SK-N-SH treated with all-trans-retinoic acid at 6 μM for 48 hours (cell line): ENCODE measurements around the gene GDAP1L1.

ENCODE experiments used
- ATAC-seq: fragments of 200-7000 bp; cut with Tn5 transposase; 3 replicates; pipeline ENCODE4 v1.9.1; 2020; ENCODE audit warnings: mild to moderate bottlenecking, moderate library complexity
- ARNTL ChIP-seq: fragments of 450-650 bp; formaldehyde crosslinking; IDR thresholded peaks from 2 replicates; pipeline ENCODE4 v1.5.0; 2020; ENCODE audit warnings: low read depth, mild to moderate bottlenecking, moderate library complexity, borderline replicate concordance
- CREB5 ChIP-seq: fragments of 250-450 bp; sonication (Bioruptor Pico); IDR thresholded peaks from 2 replicates; pipeline ENCODE4 v1.5.1; 2020; ENCODE audit warnings: low read depth, mild to moderate bottlenecking, moderate library complexity
- CSDC2 ChIP-seq: fragments of 250-450 bp; sonication (Bioruptor Pico); IDR thresholded peaks from 2 replicates; pipeline ENCODE4 v1.5.0; 2020; ENCODE audit warnings: mild to moderate bottlenecking, moderate library complexity
- CSRNP3 ChIP-seq: fragments of 250-450 bp; sonication (Bioruptor Pico); IDR thresholded peaks from 2 replicates; pipeline ENCODE4 v1.5.1; 2021; ENCODE audit warnings: mild to moderate bottlenecking, moderate library complexity
- ESRRG ChIP-seq: fragments of 250-450 bp; sonication (Bioruptor Pico); IDR thresholded peaks from 2 replicates; pipeline ENCODE4 v1.6.1; 2021; ENCODE audit warnings: mild to moderate bottlenecking
- GLIS3 ChIP-seq: fragments of 250-450 bp; sonication (Bioruptor Pico); IDR thresholded peaks from 2 replicates; pipeline ENCODE4 v1.5.0; 2020; ENCODE audit warnings: mild to moderate bottlenecking, moderate library complexity
- ISL1 ChIP-seq: fragments of 250-450 bp; sonication (Bioruptor Pico); IDR thresholded peaks from 2 replicates; pipeline ENCODE4 v2.1.2; 2022; ENCODE audit warnings: mild to moderate bottlenecking, moderate library complexity
- OSR1 ChIP-seq: fragments of 250-450 bp; sonication (Bioruptor Pico); IDR thresholded peaks from 2 replicates; pipeline ENCODE4 v1.8.0; 2022; ENCODE audit warnings: moderate library complexity, mild to moderate bottlenecking, inconsistent platforms
- PATZ1 ChIP-seq: fragments of 250-450 bp; sonication (Bioruptor Pico); IDR thresholded peaks from 2 replicates; pipeline ENCODE4 v1.8.0; 2020; ENCODE audit warnings: mild to moderate bottlenecking, moderate library complexity, borderline replicate concordance
- POU6F1 ChIP-seq: fragments of 250-450 bp; sonication (Bioruptor Pico); IDR thresholded peaks from 2 replicates; pipeline ENCODE4 v1.8.0; 2021; ENCODE audit warnings: low read depth, mild to moderate bottlenecking, moderate library complexity, borderline replicate concordance
- PPARA ChIP-seq: fragments of 250-450 bp; sonication (Bioruptor Pico); IDR thresholded peaks from 2 replicates; pipeline ENCODE4 v1.5.0; 2020; ENCODE audit warnings: mild to moderate bottlenecking, borderline replicate concordance
- RARB ChIP-seq: fragments of 250-450 bp; sonication (Bioruptor Pico); IDR thresholded peaks from 2 replicates; pipeline ENCODE4 v1.8.0; 2021; ENCODE audit warnings: mild to moderate bottlenecking, moderate library complexity
- SNAI2 ChIP-seq: fragments of 250-450 bp; sonication (Bioruptor Pico); IDR thresholded peaks from 2 replicates; pipeline ENCODE4 v1.5.0; 2020; ENCODE audit warnings: mild to moderate bottlenecking, moderate library complexity
- TCF4 ChIP-seq: fragments of 250-450 bp; sonication (Bioruptor Pico); IDR thresholded peaks from 2 replicates; pipeline ENCODE4 v1.8.0; 2021; ENCODE audit warnings: mild to moderate bottlenecking, moderate library complexity, borderline replicate concordance
- TOX ChIP-seq: fragments of 250-450 bp; sonication (Bioruptor Pico); IDR thresholded peaks from 2 replicates; pipeline ENCODE4 v1.8.0; 2021; ENCODE audit warnings: mild to moderate bottlenecking, moderate library complexity, borderline replicate concordance
- TSHZ2 ChIP-seq: fragments of 250-450 bp; sonication (Bioruptor Pico); IDR thresholded peaks from 2 replicates; pipeline ENCODE4 v1.5.0; 2020; ENCODE audit warnings: mild to moderate bottlenecking, moderate library complexity
- ZC3H10 ChIP-seq: fragments of 250-450 bp; sonication (Bioruptor Pico); IDR thresholded peaks from 2 replicates; pipeline ENCODE4 v1.5.1; 2021; ENCODE audit warnings: mild to moderate bottlenecking, moderate library complexity
- ZFP3 ChIP-seq: fragments of 250-450 bp; sonication (Bioruptor Pico); IDR thresholded peaks from 2 replicates; pipeline ENCODE4 v1.5.0; 2020; ENCODE audit warnings: mild to moderate bottlenecking, moderate library complexity
- ZFP30 ChIP-seq: fragments of 450-650 bp; formaldehyde crosslinking; IDR thresholded peaks from 2 replicates; pipeline ENCODE4 v1.5.0; 2022; ENCODE audit warnings: mild to moderate bottlenecking, moderate library complexity
- ZNF70 ChIP-seq: fragments of 450-650 bp; formaldehyde crosslinking; IDR thresholded peaks from 2 replicates; pipeline ENCODE4 v1.5.0; 2020; ENCODE audit warnings: mild to moderate bottlenecking, moderate library complexity
- ZNF8 ChIP-seq: fragments of 450-650 bp; formaldehyde crosslinking; IDR thresholded peaks from 2 replicates; pipeline ENCODE4 v1.5.0; 2020; ENCODE audit warnings: mild to moderate bottlenecking, moderate library complexity

GDAP1L1 gene

GRCh38 chr20:44302026-44302669 is 55.0 kb downstream of the GDAP1L1 start:
- ATAC-seq: no peak
- TF ChIP-seq PPARA (CRISPR knock-in tag): no peak
- no peak for TF ChIP-seq OSR1 (CRISPR knock-in tag)
- TF ChIP-seq PATZ1 (CRISPR knock-in tag): no peak
- no peak for TF ChIP-seq GLIS3 (CRISPR knock-in tag)
- no peak for TF ChIP-seq ISL1 (CRISPR knock-in tag)
- no peak for TF ChIP-seq TOX
- no peak for TF ChIP-seq POU6F1 (CRISPR knock-in tag)
- TF ChIP-seq ZNF8 (CRISPR knock-in tag): no peak
- no peak for TF ChIP-seq ESRRG (CRISPR knock-in tag)
- TF ChIP-seq TSHZ2: no peak
- no peak for TF ChIP-seq RARB (CRISPR knock-in tag)
- TF ChIP-seq CREB5 (CRISPR knock-in tag): no peak
- no peak for TF ChIP-seq ZNF70 (CRISPR knock-in tag)
- TF ChIP-seq TCF4 (CRISPR knock-in tag): no peak
- no peak for TF ChIP-seq CSDC2 (CRISPR knock-in tag)
- TF ChIP-seq ZC3H10: no peak
- TF ChIP-seq SNAI2 (CRISPR knock-in tag): no peak
- TF ChIP-seq ZFP3 (CRISPR knock-in tag): no peak
- no peak for TF ChIP-seq ZFP30

GRCh38 chr20:44302736-44303135 is 55.6 kb downstream of the GDAP1L1 start:
- no peak for ATAC-seq
- no peak for TF ChIP-seq ZFP30
- TF ChIP-seq CSRNP3: no peak
- no peak for TF ChIP-seq CSDC2 (CRISPR knock-in tag)
- TF ChIP-seq, all 23 proteins: peak for 0

- no peak for ATAC-seq
- TF ChIP-seq TCF4 (CRISPR knock-in tag): no peak
- TF ChIP-seq ARNTL (CRISPR knock-in tag): no peak
- no peak for TF ChIP-seq PPARA (CRISPR knock-in tag)
- no peak for TF ChIP-seq CSRNP3
- TF ChIP-seq POU6F1 (CRISPR knock-in tag): no peak
- TF ChIP-seq ZNF8 (CRISPR knock-in tag): no peak
- no peak for TF ChIP-seq PATZ1 (CRISPR knock-in tag)
- no peak for TF ChIP-seq ZNF70 (CRISPR knock-in tag)
- no peak for TF ChIP-seq ZC3H10
- TF ChIP-seq ISL1 (CRISPR knock-in tag): no peak
- TF ChIP-seq, all 23 proteins: peak for 0
These were observed 57.3 kb downstream of the GDAP1L1 start for GRCh38 chr20:44304383-44304782.
